B cell (primary cell): Measurements from ENCODE around the gene HDLBP.

Source experiments
- CTCF ChIP-seq: fragments of 200-600 bp; IDR thresholded peaks from one replicate; pipeline ENCODE4 v1.8.0; 2022; ENCODE audit warnings: antibody characterized with exemption, mild to moderate bottlenecking
- EZH2 ChIP-seq: IDR thresholded peaks from 2 replicates; pipeline ENCODE4 v1.6.1; 2012; ENCODE audit warnings: borderline replicate concordance, low read depth, mild to moderate bottlenecking, moderate library complexity, low read length; ENCODE audit not compliant: insufficient read depth, poor library complexity, severe bottlenecking

- TF ChIP-seq CTCF, result no peak
- TF ChIP-seq EZH2, result no peak
Observed at GRCh38 chr2:241187101-241187917, 128.2 kb downstream of the HDLBP start.
